Right atrium auricular region (tissue), 2 donors: ENCODE measurements around the gene ATP2B2. TPM values are rescaled to one million over a fixed set of nuclear protein-coding genes. Genes with fewer than 3 reads are reported as not detected.

Experiments
- DNase-seq: peaks from one replicate; pipeline ENCODE4 v3.0.0-alpha.2; 2019; ENCODE audit warnings: low spot score
- H3K27ac ChIP-seq, 2 donors: fragments of 200-600 bp; sonication (generic); 1 replicate in 1 of 2; 2 replicates in 1 of 2; pipeline ENCODE4 v1.5.1; 2016 to 2019
- H3K27me3 ChIP-seq, 2 donors: fragments of 200-600 bp; sonication (generic); one replicate each; pipeline versions ENCODE4 v1.5.1 to v1.6.0; 2017 to 2019
- H3K36me3 ChIP-seq: fragments of 200-600 bp; sonication (generic); one replicate; pipeline ENCODE4 v1.5.1; 2016
- H3K4me1 ChIP-seq, 2 donors: fragments of 200-600 bp; sonication (generic); one replicate each; pipeline versions ENCODE4 v1.5.1 to v1.6.0; 2017 to 2019
- H3K4me3 ChIP-seq, 2 donors: fragments of 200-600 bp; sonication (generic); 1 replicate in 1 of 2; 2 replicates in 1 of 2; pipeline ENCODE4 v1.5.1; 2017 to 2019; ENCODE audit warnings: mild to moderate bottlenecking in 1 of 2, moderate library complexity in 1 of 2
- H3K9me3 ChIP-seq, 2 donors: fragments of 200-600 bp; sonication (generic); one replicate each; pipeline ENCODE4 v1.5.1; 2019
- total RNA-seq, 2 donors: library from RNA; depleted of rRNA; stranded (reverse); fragments of >200 nt; gene quantifications; one replicate each; pipeline ENCODE4 v1.1.0, GENCODE V29; 2016
- TF ChIP-seq, protein P1 (sequence below), 2 donors: fragments of 200-600 bp; sonication (generic); IDR thresholded peaks; one replicate each; pipeline ENCODE4 v1.5.1; 2019; ENCODE audit warnings: antibody characterized with exemption in 2 of 2

The ATP2B2 gene
- total RNA-seq, 2 donors from 2014 or later = 0.12 to 0.15 TPM

DNA sequence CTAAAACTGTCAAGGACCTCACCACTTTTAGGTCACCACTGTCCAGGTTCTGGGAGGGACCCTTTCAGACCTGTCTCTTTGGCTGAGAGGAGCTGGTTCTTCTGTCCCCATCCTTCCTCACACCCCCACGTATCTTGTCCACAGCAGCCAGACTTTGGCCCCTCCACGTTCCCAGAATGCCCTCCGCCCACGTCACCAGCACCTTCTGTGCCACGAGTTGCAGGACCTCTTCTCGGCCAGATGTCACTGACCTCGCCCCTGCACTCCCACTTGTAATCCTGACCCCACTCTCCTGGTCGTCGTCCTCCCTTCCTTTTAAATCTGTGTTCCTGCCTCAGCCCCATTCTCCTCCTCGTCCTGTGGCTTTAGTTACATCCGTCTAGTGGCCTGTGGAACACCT lies 161.9 kb downstream of the ATP2B2 start:
- no peak overlapping the region for H3K4me3 ChIP-seq
- TF ChIP-seq, protein P1, sequence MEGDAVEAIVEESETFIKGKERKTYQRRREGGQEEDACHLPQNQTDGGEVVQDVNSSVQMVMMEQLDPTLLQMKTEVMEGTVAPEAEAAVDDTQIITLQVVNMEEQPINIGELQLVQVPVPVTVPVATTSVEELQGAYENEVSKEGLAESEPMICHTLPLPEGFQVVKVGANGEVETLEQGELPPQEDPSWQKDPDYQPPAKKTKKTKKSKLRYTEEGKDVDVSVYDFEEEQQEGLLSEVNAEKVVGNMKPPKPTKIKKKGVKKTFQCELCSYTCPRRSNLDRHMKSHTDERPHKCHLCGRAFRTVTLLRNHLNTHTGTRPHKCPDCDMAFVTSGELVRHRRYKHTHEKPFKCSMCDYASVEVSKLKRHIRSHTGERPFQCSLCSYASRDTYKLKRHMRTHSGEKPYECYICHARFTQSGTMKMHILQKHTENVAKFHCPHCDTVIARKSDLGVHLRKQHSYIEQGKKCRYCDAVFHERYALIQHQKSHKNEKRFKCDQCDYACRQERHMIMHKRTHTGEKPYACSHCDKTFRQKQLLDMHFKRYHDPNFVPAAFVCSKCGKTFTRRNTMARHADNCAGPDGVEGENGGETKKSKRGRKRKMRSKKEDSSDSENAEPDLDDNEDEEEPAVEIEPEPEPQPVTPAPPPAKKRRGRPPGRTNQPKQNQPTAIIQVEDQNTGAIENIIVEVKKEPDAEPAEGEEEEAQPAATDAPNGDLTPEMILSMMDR (IDR thresholded peaks at IDR 0.05) = no peak
- no peaks in the 10 kb centered on the region for H3K4me1 ChIP-seq
- no peak for DNase-seq
- no peak overlapping the region for H3K27ac ChIP-seq
- H3K27me3 ChIP-seq = no peaks in the 10 kb centered on the region
- H3K36me3 ChIP-seq = no peaks in the 10 kb centered on the region
- H3K9me3 ChIP-seq = no peaks in the 10 kb centered on the region

DNA sequence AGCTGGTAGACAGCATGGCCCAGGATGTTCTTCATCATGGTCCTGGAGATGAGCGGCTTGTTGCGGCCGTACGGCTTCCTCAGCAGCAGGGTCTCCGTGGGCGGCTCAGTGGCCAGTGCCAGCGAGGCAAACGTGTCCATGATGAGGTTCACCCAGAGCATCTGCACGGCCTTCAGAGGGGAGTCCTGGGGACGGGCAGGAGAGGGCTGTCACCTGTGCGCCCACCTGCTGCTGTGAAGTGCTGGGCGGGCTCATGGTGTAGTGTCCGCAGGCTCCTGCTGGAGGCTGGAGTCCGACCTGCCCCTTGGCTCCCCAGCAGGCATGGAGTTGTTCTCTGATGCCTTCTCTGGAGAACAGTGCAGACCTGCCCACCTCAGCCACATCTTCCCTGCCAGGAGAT lies 162.6 kb downstream of the ATP2B2 start:
- H3K4me3 ChIP-seq = no peak overlapping the region
- no peak for DNase-seq
- H3K4me1 ChIP-seq = no peaks in the 10 kb centered on the region
- TF ChIP-seq, protein P1 (IDR thresholded peaks at IDR 0.05) = no peak
- H3K27ac ChIP-seq = no peak overlapping the region
- no peaks in the 10 kb centered on the region for H3K9me3 ChIP-seq
- H3K27me3 ChIP-seq = no peaks in the 10 kb centered on the region
- H3K36me3 ChIP-seq = no peaks in the 10 kb centered on the region

DNA sequence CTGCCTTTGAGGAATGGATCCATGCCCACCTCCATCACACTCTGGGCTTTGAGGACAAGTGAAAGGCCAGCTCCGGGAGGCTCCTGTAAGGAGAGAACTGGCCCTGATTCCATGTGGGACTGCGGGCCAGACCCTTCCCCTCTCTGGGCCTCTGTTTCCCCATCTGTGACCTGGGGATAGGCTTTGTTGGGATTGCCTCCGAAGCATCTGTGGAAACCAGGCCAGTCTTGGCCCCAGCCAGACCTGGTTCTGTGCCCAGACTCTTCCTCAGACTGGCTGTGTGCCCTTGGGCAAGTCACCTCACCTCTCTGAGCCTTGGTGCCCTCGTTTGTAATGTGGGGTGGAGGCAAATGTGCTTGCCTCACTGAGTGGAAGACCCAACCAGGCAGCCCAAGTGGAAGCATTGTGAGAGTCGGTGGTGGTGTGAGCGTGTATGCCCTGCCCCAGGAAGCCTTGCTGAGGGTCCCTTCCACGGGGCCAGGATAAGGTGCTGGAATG lies 163.4 kb downstream of the ATP2B2 start:
- H3K4me3 ChIP-seq = no peak overlapping the region
- TF ChIP-seq, protein P1 (IDR thresholded peaks at IDR 0.05) = no peak
- no peaks in the 10 kb centered on the region for H3K9me3 ChIP-seq
- DNase-seq = no peak
- H3K36me3 ChIP-seq = no peaks in the 10 kb centered on the region
- no peaks in the 10 kb centered on the region for H3K27me3 ChIP-seq
- no peak overlapping the region for H3K27ac ChIP-seq
- no peaks in the 10 kb centered on the region for H3K4me1 ChIP-seq

DNA sequence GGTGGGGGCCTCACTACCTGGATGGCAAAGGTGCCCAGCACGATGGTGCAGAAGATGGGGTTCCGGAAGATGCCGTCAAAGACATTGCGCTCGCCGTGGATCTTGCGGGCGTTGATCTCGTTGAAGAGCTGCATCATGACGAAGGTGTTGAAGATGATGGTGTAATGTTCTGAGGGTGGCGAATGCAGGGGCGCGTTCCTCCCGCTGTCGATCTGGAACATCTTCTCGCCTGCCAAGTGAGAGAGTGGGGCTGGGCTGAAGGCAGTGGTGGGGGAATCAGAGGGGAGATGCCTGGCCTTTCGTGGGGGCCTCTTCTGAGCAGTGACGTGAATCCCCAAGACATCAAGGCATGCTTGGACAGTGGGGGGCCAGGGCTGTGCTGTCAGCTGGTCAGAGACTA lies 164.9 kb downstream of the ATP2B2 start:
- TF ChIP-seq, protein P1 (IDR thresholded peaks at IDR 0.05) = no peak
- no peak for DNase-seq
- Histone ChIP-seq H3K27ac (no peak overlapping the region), H3K36me3 (no peaks in the 10 kb centered on the region), H3K4me1 (no peaks in the 10 kb centered on the region), H3K4me3 (no peak overlapping the region), H3K9me3 (no peaks in the 10 kb centered on the region), H3K27me3 (no peaks in the 10 kb centered on the region)

DNA sequence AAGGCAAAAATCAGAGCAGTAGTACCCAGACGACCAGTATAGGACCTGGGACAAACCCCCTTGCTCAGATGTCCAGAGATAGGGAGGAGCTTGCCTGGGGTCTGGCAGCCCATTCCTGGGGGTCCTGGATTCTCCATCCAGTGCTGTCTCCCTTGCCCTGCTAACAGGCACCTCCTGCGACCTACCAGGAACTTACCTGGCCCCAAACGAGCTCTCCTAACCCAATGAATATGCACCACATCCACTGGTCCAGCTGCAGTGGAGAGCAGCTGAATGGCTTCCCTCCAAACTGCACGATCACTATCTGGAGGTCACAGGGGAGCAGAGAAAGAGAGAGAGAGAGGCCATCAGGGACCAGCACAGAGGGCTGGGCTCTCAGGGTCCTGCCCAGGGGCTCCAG lies 165.3 kb downstream of the ATP2B2 start:
- Histone ChIP-seq H3K4me1 (no peaks in the 10 kb centered on the region), H3K4me3 (no peak overlapping the region), H3K36me3 (no peaks in the 10 kb centered on the region), H3K27ac (no peak overlapping the region), H3K27me3 (no peaks in the 10 kb centered on the region), H3K9me3 (no peaks in the 10 kb centered on the region)
- DNase-seq = no peak
- TF ChIP-seq, protein P1 (IDR thresholded peaks at IDR 0.05) = no peak

DNA sequence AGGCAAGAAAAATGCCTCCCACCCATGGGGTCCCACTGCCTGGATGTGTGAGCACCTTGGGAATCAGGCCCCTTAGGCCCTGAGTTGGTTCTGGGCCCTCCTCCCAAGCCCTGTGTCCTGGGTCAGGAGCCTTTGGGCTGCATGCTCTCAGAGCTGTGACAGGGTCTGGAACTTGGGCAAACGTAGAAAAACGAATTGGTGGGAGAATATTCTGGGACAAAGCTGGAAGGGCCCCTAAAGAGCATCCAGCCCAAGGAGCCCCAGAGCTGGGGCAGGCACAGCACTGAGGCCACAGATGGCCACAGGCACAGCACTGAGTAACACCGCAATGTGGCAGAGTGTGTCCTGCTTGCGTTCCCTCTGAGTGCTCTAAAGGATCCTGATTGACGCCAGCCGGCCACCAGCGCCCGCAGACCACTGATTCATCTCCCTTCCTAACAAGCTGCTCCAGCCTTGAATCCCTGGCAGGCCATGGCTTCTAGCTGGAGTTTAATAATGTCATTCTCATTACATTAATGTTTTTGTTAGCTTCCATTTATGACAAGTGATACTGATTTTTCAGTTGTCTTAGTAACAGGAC lies 165.9 kb downstream of the ATP2B2 start:
- TF ChIP-seq, protein P1 (IDR thresholded peaks at IDR 0.05) = no peak
- H3K9me3 ChIP-seq = no peaks in the 10 kb centered on the region
- H3K27ac ChIP-seq = no peak overlapping the region
- H3K27me3 ChIP-seq = no peaks in the 10 kb centered on the region
- no peaks in the 10 kb centered on the region for H3K36me3 ChIP-seq
- H3K4me3 ChIP-seq = no peak overlapping the region
- DNase-seq = no peak
- no peaks in the 10 kb centered on the region for H3K4me1 ChIP-seq
